IPS-20b (cell line): ENCODE results near the gene MPV17.

Experiments
- H3K27ac ChIP-seq: one replicate; pipeline ENCODE4 v1.5.1; 2013; ENCODE audit warnings: low read length
- H3K27me3 ChIP-seq: 2 replicates; pipeline ENCODE4 v1.6.1; 2013; ENCODE audit warnings: mild to moderate bottlenecking, low read length, inconsistent platforms; ENCODE audit not compliant: insufficient read depth
- H3K36me3 ChIP-seq: 2 replicates; pipeline ENCODE4 v1.6.1; 2013; ENCODE audit warnings: low read depth, mild to moderate bottlenecking, inconsistent platforms, low read length, moderate library complexity; ENCODE audit not compliant: insufficient read depth
- H3K4me1 ChIP-seq: 2 replicates; pipeline ENCODE4 v1.6.1; 2013; ENCODE audit warnings: mild to moderate bottlenecking, control low read depth, inconsistent platforms, low read length, moderate library complexity; ENCODE audit not compliant: insufficient read depth
- H3K4me3 ChIP-seq: 2 replicates; pipeline ENCODE4 v1.5.1; 2013; ENCODE audit warnings: mild to moderate bottlenecking, low read length, inconsistent platforms
- H3K9ac ChIP-seq: 2 replicates; pipeline ENCODE4 v1.6.1; 2013; ENCODE audit warnings: low read depth, mild to moderate bottlenecking, inconsistent platforms, low read length, moderate library complexity
- H3K9me3 ChIP-seq: 2 replicates; pipeline ENCODE4 v1.6.1; 2013; ENCODE audit warnings: mild to moderate bottlenecking, low read depth, low read length, inconsistent platforms; ENCODE audit not compliant: insufficient read depth

MPV17 gene

GRCh38 chr2:27262379-27263286 lies 60.3 kb downstream of the MPV17 start, which contains the start of gene SLC30A3:
SLC30A3 (minus strand) TSS chr2:27263047; CDS start chr2:27262906, 141 bp downstream.
- peak within 1 kb of the TSS; percentile 37; the same call in 1 of the 2 replicates for H3K9ac ChIP-seq
- H3K27me3 ChIP-seq = peaks cover 81% of the 10 kb centered on the region
- peak within 1 kb of the TSS; percentile 71 for H3K4me3 ChIP-seq
- no peak within 1 kb of the TSS for H3K27ac ChIP-seq
- peaks cover 6% of the 10 kb centered on the region; the same call in 1 of the 2 replicates for H3K4me1 ChIP-seq
- H3K36me3 ChIP-seq = no peaks in the 10 kb centered on the region
- H3K9me3 ChIP-seq = no peaks in the 10 kb centered on the region; the same call in 1 of the 2 replicates

GRCh38 chr2:27261926-27262298 lies 61.0 kb downstream of the MPV17 start:
- peak overlapping the region; percentile 71; the same call in 1 of the 2 replicates for H3K4me3 ChIP-seq
- H3K27me3 ChIP-seq = peaks cover 74% of the 10 kb centered on the region
- no peak overlapping the region for H3K27ac ChIP-seq
- no peak overlapping the region for H3K9ac ChIP-seq
- H3K9me3 ChIP-seq = no peaks in the 10 kb centered on the region; the same call in 1 of the 2 replicates
- H3K4me1 ChIP-seq = peaks cover 6% of the 10 kb centered on the region; the same call in 1 of the 2 replicates
- H3K36me3 ChIP-seq = no peaks in the 10 kb centered on the region

GRCh38 chr2:27261241-27261925 lies 61.5 kb downstream of the MPV17 start:
- Histone ChIP-seq H3K9ac (no peak overlapping the region), H3K27ac (no peak overlapping the region), H3K36me3 (no peaks in the 10 kb centered on the region), H3K4me1 (peaks cover 6% of the 10 kb centered on the region; the same call in 1 of the 2 replicates), H3K4me3 (peak overlapping the region; percentile 71; the same call in 1 of the 2 replicates), H3K27me3 (peaks cover 70% of the 10 kb centered on the region), H3K9me3 (no peaks in the 10 kb centered on the region; the same call in 1 of the 2 replicates)
